ENCODE measurements around the gene TRAPPC1. TPM values are rescaled to one million over a fixed set of nuclear protein-coding genes. Genes with fewer than 3 reads are reported as not detected.

The TRAPPC1 gene
- total RNA-seq, 1 experiment from 2014 or later: 26.4 TPM

DNA sequence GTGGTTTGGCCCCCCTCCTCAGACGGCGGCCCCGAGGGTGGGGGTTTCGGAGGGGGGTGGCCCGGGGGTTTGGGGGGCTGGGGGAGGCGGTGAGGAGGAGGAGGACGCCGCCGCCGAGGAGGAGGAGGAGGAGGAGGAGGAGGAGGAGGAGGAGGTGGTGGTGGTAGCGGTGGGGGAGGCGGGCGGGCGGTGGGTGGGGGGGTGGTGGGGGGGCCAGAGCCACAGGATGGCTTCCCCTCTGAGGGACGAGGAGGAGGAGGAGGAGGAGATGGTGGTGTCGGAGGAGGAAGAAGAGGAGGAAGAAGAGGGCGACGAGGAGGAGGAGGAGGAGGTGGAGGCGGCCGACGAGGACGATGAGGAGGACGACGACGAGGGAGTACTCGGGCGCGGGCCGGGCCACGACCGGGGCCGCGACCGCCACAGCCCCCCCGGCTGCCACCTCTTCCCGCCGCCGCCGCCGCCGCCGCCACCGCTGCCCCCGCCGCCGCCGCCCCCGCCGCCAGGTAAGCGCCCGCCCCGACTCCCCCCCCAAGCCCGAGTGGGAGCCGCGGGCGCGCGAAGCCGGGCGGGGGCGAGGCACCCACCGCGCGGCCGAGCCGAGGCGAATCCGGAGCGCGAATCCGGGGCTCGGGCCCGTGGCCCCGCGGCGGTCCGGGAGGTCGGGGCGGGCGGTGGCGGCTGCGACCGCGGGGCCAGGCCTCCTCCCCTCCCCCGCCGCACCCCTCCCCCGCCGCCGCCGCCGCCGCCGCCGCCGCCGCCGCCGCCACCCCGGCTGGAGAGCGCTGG is 47.0 kb downstream of the TRAPPC1 start:
- no peak for ATAC-seq
- CTCF ChIA-PET: no interaction called here

DNA sequence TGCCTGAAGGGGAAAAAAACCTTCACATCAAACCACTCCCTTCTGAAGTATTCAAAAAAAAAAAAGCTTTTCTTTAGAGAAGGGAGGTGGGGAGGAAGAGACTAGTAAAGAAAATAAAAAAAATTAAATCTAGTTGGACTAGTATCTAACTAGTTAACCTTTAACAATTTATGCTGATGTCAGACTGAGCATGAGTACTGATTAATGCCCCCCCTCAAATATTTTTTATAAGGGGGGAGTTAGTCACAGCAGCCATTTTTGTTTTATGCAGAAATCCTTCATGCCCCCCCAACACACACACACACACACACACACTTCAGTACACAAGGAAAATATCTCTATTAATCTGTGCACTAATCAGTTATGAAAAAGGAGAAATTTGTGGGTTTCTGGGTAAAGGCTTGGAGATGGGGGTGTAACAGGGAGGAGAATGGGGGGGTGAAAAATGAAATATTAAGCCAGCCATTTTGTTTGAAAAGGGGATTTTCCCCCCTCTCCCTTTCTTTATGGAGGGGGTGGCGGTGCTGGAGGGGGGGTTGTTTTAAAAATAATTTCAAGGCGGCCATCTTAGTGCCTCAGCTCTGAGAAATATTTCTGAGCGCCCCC is 47.9 kb downstream of the TRAPPC1 start:
- no peaks in the 10 kb centered on the region for H3K9me2 ChIP-seq (replicated peaks; ENCODE audit: low read length)

More for the DNA sequence above, 47.0 kb downstream of the TRAPPC1 start:
- Histone ChIP-seq H3K27me3 (ENCODE audit: low read length) (no peaks in the 10 kb centered on the region), H2AFZ (ENCODE audit: low read length) (no peak overlapping the region), H3K9me3 (ENCODE audit: low read length) (no peaks in the 10 kb centered on the region), H4K20me1 (ENCODE audit: low read length) (no peaks in the 10 kb centered on the region), H3K9me2 (replicated peaks; ENCODE audit: low read length) (no peaks in the 10 kb centered on the region), H3K4me2 (ENCODE audit: low read length) (no peak overlapping the region), H3K27ac (ENCODE audit: low read length) (peak overlapping the region; percentile 96), H3K9ac (ENCODE audit: low read length) (peak overlapping the region; percentile 76; the same call in 1 of the 2 replicates), H3F3A (ENCODE audit: low read length, unreplicated experiment) (peaks cover 11% of the 10 kb centered on the region), H3K79me2 (ENCODE audit: low read length) (peaks cover 35% of the 10 kb centered on the region), H3K4me3 (ENCODE audit: low read length) (peak overlapping the region; percentile 94), H3K4me1 (ENCODE audit: insufficient read depth, low read length) (peaks cover 29% of the 10 kb centered on the region), H3K36me3 (ENCODE audit: low read depth, low read length) (no peaks in the 10 kb centered on the region)
- TF ChIP-seq EZH2phosphoT487 (IDR thresholded peaks at IDR 0.05; ENCODE audit: borderline replicate concordance, low read length) (no peak), EZH2 (IDR thresholded peaks at IDR 0.05; ENCODE audit: low read length, unreplicated experiment) (no peak)
- TF ChIP-seq, protein P1, sequence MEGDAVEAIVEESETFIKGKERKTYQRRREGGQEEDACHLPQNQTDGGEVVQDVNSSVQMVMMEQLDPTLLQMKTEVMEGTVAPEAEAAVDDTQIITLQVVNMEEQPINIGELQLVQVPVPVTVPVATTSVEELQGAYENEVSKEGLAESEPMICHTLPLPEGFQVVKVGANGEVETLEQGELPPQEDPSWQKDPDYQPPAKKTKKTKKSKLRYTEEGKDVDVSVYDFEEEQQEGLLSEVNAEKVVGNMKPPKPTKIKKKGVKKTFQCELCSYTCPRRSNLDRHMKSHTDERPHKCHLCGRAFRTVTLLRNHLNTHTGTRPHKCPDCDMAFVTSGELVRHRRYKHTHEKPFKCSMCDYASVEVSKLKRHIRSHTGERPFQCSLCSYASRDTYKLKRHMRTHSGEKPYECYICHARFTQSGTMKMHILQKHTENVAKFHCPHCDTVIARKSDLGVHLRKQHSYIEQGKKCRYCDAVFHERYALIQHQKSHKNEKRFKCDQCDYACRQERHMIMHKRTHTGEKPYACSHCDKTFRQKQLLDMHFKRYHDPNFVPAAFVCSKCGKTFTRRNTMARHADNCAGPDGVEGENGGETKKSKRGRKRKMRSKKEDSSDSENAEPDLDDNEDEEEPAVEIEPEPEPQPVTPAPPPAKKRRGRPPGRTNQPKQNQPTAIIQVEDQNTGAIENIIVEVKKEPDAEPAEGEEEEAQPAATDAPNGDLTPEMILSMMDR (conservative IDR thresholded peaks at IDR 0.05; ENCODE audit: low read depth, low read length): no peak
- no peak for DNase-seq
- intact Hi-C loops (cut with micrococcal nuclease): no loop called here
- no TSS peak for BruUV-seq (replicated peaks)
- POLR2A ChIA-PET (ENCODE audit: unreplicated experiment): no interaction called here

DNA sequence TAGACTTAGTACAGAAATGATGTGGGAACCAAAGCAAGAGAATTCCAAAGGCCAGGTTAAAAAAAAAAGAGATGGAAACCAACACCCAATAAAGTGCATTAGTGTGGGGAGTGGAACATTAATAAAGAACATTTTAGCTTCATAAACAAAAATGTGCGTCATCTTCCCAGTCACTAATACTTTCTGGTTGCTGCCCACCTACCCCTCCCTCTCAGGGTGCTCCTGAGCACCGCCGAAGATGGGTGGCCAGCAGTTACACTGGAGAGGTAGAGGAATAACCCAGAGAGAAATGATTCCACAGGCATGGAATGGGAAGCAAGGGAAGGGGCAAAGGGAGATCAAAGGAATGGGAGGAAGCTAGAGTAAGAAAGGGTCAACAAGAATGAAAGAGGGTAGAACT is 49.1 kb downstream of the TRAPPC1 start:
- peaks cover 11% of the 10 kb centered on the region for H3F3A ChIP-seq (ENCODE audit: low read length, unreplicated experiment)
- no peaks in the 10 kb centered on the region for H3K27me3 ChIP-seq (ENCODE audit: low read length)
- no peaks in the 10 kb centered on the region for H3K9me2 ChIP-seq (replicated peaks; ENCODE audit: low read length)
- no peak overlapping the region for H2AFZ ChIP-seq (ENCODE audit: low read length)
- no peak overlapping the region for H3K4me3 ChIP-seq (ENCODE audit: low read length)
- DNase-seq (no peak), ATAC-seq (no peak)
- no peak overlapping the region for H3K4me2 ChIP-seq (ENCODE audit: low read length)
- 0 out of 2 replicates have a peak, but pooled peaks cover 8% of the 10 kb centered on the region for H3K4me1 ChIP-seq (ENCODE audit: insufficient read depth, low read length)
- peaks cover 14% of the 10 kb centered on the region for H3K79me2 ChIP-seq (ENCODE audit: low read length)
- BruUV-seq (replicated peaks): no TSS peak
- ChIA-PET CTCF (no interaction called here), POLR2A (ENCODE audit: unreplicated experiment) (no interaction called here)
- intact Hi-C loops (cut with micrococcal nuclease): no loop called here
- TF ChIP-seq EZH2phosphoT487 (IDR thresholded peaks at IDR 0.05; ENCODE audit: borderline replicate concordance, low read length) (no peak), EZH2 (IDR thresholded peaks at IDR 0.05; ENCODE audit: low read length, unreplicated experiment) (no peak)
- TF ChIP-seq, protein P1 (conservative IDR thresholded peaks at IDR 0.05; ENCODE audit: low read depth, low read length): no peak
- no peaks in the 10 kb centered on the region for H3K9me3 ChIP-seq (ENCODE audit: low read length)
- H3K9ac ChIP-seq (ENCODE audit: low read length): no peak overlapping the region
- H4K20me1 ChIP-seq (ENCODE audit: low read length): no peaks in the 10 kb centered on the region
- H3K27ac ChIP-seq (ENCODE audit: low read length): no peak overlapping the region
- no peaks in the 10 kb centered on the region for H3K36me3 ChIP-seq (ENCODE audit: low read depth, low read length)

More for the DNA sequence above, 47.9 kb downstream of the TRAPPC1 start:
- Histone ChIP-seq H3F3A (ENCODE audit: low read length, unreplicated experiment) (peaks cover 11% of the 10 kb centered on the region), H3K79me2 (ENCODE audit: low read length) (peaks cover 26% of the 10 kb centered on the region), H3K4me1 (ENCODE audit: insufficient read depth, low read length) (peaks cover 20% of the 10 kb centered on the region), H3K27ac (ENCODE audit: low read length) (peak overlapping the region; percentile 15; the same call in 1 of the 2 replicates), H3K36me3 (ENCODE audit: low read depth, low read length) (no peaks in the 10 kb centered on the region), H3K27me3 (ENCODE audit: low read length) (no peaks in the 10 kb centered on the region), H4K20me1 (ENCODE audit: low read length) (no peaks in the 10 kb centered on the region), H3K9me3 (ENCODE audit: low read length) (no peaks in the 10 kb centered on the region), H3K4me3 (ENCODE audit: low read length) (peak overlapping the region; percentile 53), H3K9ac (ENCODE audit: low read length) (peak overlapping the region; percentile 47), H3K4me2 (ENCODE audit: low read length) (peak overlapping the region; percentile 76), H2AFZ (ENCODE audit: low read length) (peak overlapping the region; percentile 64; the same call in 1 of the 2 replicates)
- peak; percentile 18 for DNase-seq
- ChIA-PET POLR2A (ENCODE audit: unreplicated experiment) (interaction anchor here (0.6 kb wide), 1 partner anchor 273 kb away, joined by 3 read pairs; no protein-coding TSS in a partner anchor), CTCF (no interaction called here)
- intact Hi-C loops (cut with micrococcal nuclease): no loop called here
- no peak for ATAC-seq
- BruUV-seq (replicated peaks): no TSS peak
- TF ChIP-seq EZH2phosphoT487 (IDR thresholded peaks at IDR 0.05; ENCODE audit: borderline replicate concordance, low read length): no peak
